ES-I3 (cell line): ENCODE data around the gene PPARA.

Experiments
- H3K36me3 ChIP-seq: 2 replicates; pipeline ENCODE4 v1.6.1; 2013; ENCODE audit warnings: mild to moderate bottlenecking, low read length, control low read depth, moderate library complexity; ENCODE audit not compliant: insufficient read depth
- H3K4me1 ChIP-seq: 2 replicates; pipeline ENCODE4 v1.6.1; 2013; ENCODE audit warnings: mild to moderate bottlenecking, control low read depth, low read length; ENCODE audit not compliant: insufficient read depth
- H3K9ac ChIP-seq: 2 replicates; pipeline ENCODE4 v1.6.1; 2013; ENCODE audit warnings: low read depth, mild to moderate bottlenecking, low read length, moderate library complexity
- H3K9me3 ChIP-seq: 2 replicates; pipeline ENCODE4 v1.6.1; 2013; ENCODE audit warnings: mild to moderate bottlenecking, low read length, moderate library complexity; ENCODE audit not compliant: control insufficient read depth, insufficient read depth

Gene PPARA

GRCh38 chr22:46286941-46287872 lies 136.9 kb downstream of the PPARA start:
- no peaks in the 10 kb centered on the region for H3K36me3 ChIP-seq
- H3K9me3 ChIP-seq: no peaks in the 10 kb centered on the region
- no peak overlapping the region for H3K9ac ChIP-seq
- no peaks in the 10 kb centered on the region for H3K4me1 ChIP-seq

GRCh38 chr22:46287873-46288751 lies 137.8 kb downstream of the PPARA start:
- H3K9ac ChIP-seq: no peak overlapping the region

GRCh38 chr22:46288846-46289243 lies 138.5 kb downstream of the PPARA start:
- Histone ChIP-seq H3K4me1 (peaks cover 4% of the 10 kb centered on the region; the same call in 1 of the 2 replicates), H3K9me3 (no peaks in the 10 kb centered on the region), H3K9ac (no peak overlapping the region), H3K36me3 (no peaks in the 10 kb centered on the region)

More at GRCh38 chr22:46287873-46288751, 137.8 kb downstream of the PPARA start:
- H3K36me3 ChIP-seq: no peaks in the 10 kb centered on the region
- H3K9me3 ChIP-seq: no peaks in the 10 kb centered on the region
- no peaks in the 10 kb centered on the region; the same call in 1 of the 2 replicates for H3K4me1 ChIP-seq

GRCh38 chr22:46289244-46289891 lies 139.0 kb downstream of the PPARA start:
- Histone ChIP-seq H3K36me3 (no peaks in the 10 kb centered on the region), H3K9ac (no peak overlapping the region), H3K9me3 (no peaks in the 10 kb centered on the region), H3K4me1 (peaks cover 4% of the 10 kb centered on the region; the same call in 1 of the 2 replicates)

GRCh38 chr22:46290121-46290842 lies 140.0 kb downstream of the PPARA start:
- H3K9me3 ChIP-seq: no peaks in the 10 kb centered on the region
- no peaks in the 10 kb centered on the region for H3K36me3 ChIP-seq
- H3K9ac ChIP-seq: no peak overlapping the region
- H3K4me1 ChIP-seq: peaks cover 4% of the 10 kb centered on the region; the same call in 1 of the 2 replicates

GRCh38 chr22:46290843-46291785 lies 140.8 kb downstream of the PPARA start:
- H3K9ac ChIP-seq: no peak overlapping the region
- no peaks in the 10 kb centered on the region for H3K9me3 ChIP-seq
- no peaks in the 10 kb centered on the region for H3K36me3 ChIP-seq
- H3K4me1 ChIP-seq: peaks cover 4% of the 10 kb centered on the region; the same call in 1 of the 2 replicates

GRCh38 chr22:46292173-46292572 lies 141.8 kb downstream of the PPARA start:
- no peaks in the 10 kb centered on the region for H3K36me3 ChIP-seq
- no peak overlapping the region for H3K9ac ChIP-seq
- H3K4me1 ChIP-seq: peaks cover 4% of the 10 kb centered on the region; the same call in 1 of the 2 replicates
- H3K9me3 ChIP-seq: no peaks in the 10 kb centered on the region

GRCh38 chr22:46292732-46293131 lies 142.4 kb downstream of the PPARA start:
- H3K9me3 ChIP-seq: no peaks in the 10 kb centered on the region
- H3K9ac ChIP-seq: no peak overlapping the region
- H3K36me3 ChIP-seq: no peaks in the 10 kb centered on the region
- H3K4me1 ChIP-seq: peaks cover 4% of the 10 kb centered on the region; the same call in 1 of the 2 replicates
